DMS 273 treated with DMSO at 0.1 percent for 48 hours (cell line): Measurements from ENCODE around the gene ZNF639.

Experiments
- DNase-seq: peaks from one replicate; lab custom pipeline; 2025; lab: John Stamatoyannopoulos, UW

Gene ZNF639

GRCh38 chr3:179309225-179310078 is 13.4 kb upstream of the ZNF639 start:
- no peak for DNase-seq

DNA sequence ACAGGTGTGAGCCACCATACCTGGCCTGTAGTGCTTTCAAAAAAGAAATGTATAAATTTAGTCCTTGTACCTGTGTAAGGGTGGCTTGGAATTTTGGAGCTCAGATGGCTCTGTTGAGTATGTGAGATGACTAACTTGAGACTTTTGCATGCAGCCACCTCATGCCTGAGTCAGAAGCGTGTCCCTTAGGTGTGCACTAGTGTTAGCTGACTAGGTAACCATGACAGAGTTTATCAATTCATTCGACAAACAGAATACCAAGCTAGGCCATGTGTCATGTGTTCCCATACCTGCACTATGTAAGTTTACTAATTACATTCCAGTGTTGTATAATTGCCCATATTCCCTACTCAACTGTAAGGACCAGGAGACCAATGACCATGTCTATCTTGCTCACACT is 4.0 kb upstream of the ZNF639 start:
- DNase-seq: no peak

- peak; percentile 11 for DNase-seq
Observed at GRCh38 chr3:179321668-179322285, 1.1 kb upstream of the ZNF639 start.

GRCh38 chr3:179323197-179324110 is 623 bp downstream of the ZNF639 start:
- DNase-seq: no peak

GRCh38 chr3:179324270-179324754 is 1.5 kb downstream of the ZNF639 start:
- DNase-seq: peak; percentile 26

GRCh38 chr3:179330438-179330837 is 7.6 kb downstream of the ZNF639 start:
- no peak for DNase-seq

DNA sequence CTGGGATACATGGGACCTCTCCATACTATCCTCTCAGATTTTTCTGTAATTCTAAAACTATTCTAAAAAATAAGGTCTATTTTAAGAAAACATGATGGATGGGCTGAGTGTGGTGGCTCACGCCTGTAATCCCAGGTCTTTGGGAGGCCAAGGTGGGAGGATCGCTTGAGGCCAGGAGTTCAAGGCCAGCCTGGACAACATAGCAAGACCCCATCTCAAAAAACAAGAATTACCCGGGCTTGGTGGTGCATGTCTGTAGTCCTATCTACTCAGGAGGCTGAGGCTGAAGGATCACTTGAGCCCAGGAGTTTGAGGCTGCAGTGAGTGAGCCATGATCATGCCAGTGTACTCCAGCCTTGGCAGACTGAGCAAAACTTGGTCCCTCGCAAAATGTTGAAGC is 9.4 kb downstream of the ZNF639 start:
- DNase-seq: no peak

DNA sequence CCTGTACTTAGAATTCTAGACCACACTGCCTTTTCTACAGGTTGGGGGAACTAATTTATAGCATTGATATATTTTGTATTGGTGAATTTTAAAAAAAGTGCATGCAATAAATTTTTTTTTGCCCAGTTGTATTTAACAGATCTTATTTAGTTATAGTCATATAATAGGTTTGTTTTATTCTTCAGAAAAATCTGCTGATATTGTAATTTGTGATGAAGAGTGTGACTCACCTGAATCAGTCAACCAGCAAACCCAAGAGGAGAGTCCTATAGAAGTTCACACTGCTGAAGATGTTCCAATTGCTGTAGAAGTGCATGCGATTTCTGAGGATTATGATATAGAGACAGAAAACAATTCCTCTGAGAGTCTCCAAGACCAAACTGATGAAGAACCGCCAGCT is 10.3 kb downstream of the ZNF639 start:
- DNase-seq: no peak

GRCh38 chr3:179336345-179336929 is 13.6 kb downstream of the ZNF639 start:
- no peak for DNase-seq

DNA sequence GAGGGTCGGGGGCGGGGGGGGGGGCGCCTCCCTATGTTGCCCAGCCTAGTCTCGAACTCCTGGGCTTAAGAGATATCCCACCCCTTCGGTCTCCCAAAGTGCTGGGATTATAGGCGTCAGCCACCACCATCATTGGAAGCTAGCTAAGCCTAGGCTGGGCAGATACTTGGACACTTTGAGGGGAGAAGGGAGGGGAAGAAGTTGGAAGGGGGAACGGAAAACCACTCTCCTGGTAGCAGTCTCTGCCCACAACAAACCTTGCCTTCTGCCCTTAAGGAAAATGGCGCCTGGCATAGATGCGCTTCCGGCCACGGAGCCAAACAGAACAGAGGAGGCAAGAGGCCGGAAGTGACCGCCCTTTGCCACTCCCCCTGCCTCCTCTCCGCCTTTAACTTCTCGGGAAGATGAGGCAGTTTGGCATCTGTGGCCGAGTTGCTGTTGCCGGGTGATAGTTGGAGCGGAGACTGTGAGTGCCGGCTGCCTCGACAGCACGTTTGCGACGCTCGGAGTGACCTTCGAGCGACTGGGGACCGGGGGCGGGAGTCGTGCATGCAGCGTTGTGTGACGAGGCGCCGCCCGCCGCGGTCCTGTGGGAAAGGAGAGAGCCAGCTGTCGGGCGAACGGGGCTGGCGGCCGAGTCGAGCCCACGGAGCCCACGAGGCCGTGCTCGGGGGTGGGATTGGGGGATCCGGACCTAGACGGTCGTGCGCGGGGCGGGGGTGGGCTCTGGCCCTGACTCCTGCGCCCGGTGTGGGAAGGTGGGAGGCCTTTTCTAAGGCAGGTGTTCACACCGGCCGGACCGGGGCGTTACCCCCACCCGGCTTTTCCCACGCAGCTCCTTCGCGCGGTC is 24.7 kb downstream of the ZNF639 start, which contains the start of gene MFN1:
TSS of gene MFN1 (plus strand) at position 365 of the 850 bp plus-strand sequence. CDS start 1,143 bp downstream, outside the sequence.
- DNase-seq: peak; percentile 97

DNA sequence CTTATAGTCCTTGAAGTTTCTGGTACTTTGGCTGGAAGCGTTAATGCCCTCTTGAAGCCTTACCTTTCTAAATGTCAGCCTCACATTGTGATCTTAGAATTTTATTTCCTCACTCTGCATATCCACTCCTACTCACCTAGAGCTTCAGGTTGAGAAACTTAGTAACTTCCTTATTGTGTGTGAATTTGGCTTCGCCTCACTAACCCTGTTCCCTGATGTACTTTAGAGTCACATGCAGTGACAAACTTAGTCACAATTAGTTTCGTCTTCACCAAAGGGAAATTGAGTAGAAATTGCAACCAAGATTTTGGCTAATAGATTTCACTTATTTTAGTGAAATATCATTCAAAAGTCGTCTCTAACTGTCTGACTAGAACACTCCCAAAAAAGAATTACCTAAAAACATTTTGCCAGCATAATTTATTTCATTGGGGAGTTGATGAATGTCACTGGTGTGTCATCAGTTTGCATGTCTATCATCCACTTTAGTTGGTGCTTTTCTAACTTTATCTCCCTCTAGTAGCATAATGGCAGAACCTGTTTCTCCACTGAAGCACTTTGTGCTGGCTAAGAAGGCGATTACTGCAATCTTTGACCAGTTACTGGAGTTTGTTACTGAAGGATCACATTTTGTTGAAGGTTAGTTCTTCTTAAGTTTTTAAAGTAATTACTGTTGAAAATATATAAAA is 25.6 kb downstream of the ZNF639 start:
- DNase-seq: no peak

DNA sequence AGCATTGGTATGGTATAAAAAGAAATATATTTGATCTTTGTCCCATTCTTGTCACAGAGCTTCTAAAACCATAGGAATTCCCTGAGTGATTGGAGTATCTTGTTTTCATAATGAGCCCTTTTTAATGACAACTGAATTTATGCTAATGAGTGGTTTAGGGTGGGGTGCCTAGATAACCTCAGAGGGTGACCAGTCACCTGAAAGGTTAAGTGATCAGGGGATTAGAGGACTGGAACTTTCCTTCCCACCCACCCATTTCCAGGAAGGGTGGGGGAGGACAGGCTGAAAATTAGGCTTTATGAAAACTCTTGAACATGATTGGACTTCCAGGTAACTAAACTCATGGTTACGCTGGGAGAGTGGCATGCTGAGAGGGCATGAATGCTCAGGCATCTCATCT is 33.2 kb downstream of the ZNF639 start:
- DNase-seq: no peak

- DNase-seq: no peak
Observed at GRCh38 chr3:179363332-179363731, 40.5 kb downstream of the ZNF639 start.

- no peak for DNase-seq
Observed at GRCh38 chr3:179369621-179370020, 46.8 kb downstream of the ZNF639 start.

DNA sequence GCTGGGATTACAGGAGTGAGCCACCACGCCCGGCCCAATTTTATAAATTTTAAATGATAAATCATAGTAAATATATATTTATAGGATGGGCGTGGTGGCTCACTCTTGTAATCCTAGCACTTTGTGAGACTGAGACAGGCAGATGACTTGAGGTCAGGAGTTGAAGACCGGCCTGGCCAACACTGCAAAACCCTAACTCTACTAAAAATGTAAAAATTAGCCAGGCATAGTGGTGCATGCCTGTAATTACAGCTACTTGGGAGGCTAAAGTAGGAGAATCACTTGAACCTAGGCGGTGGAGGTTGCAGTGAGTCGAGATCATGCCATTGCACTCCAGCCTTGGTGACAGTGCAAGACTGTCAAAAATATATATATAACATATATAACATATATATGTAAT is 51.1 kb downstream of the ZNF639 start:
- DNase-seq: no peak

- DNase-seq: no peak
Observed at GRCh38 chr3:179375091-179375999, 52.5 kb downstream of the ZNF639 start.

- DNase-seq: no peak
Observed at GRCh38 chr3:179376474-179376873, 53.6 kb downstream of the ZNF639 start.
